Measurements from ENCODE around the gene TRMT112.

The TRMT112 gene

GRCh38 chr11:64317325-64317960 is at the start of gene TRMT112:
Gene TRMT112, minus strand, starts transcription at chr11:64317559. Its CDS starts 33 bp downstream, at chr11:64317526.
- DNase-seq (ENCODE audit: low spot score), result peak; percentile 97

- no peak for DNase-seq (ENCODE audit: low spot score)
Observed at GRCh38 chr11:64366751-64367150, 49.4 kb upstream of the TRMT112 start.

- no peak for DNase-seq (ENCODE audit: low spot score)
Observed at GRCh38 chr11:64364911-64365310, 47.6 kb upstream of the TRMT112 start.

- DNase-seq (ENCODE audit: low spot score), result no peak
Observed at GRCh38 chr11:64364435-64364834, 47.1 kb upstream of the TRMT112 start.

- DNase-seq (ENCODE audit: low spot score), result no peak
Observed at GRCh38 chr11:64362339-64362738, 45.0 kb upstream of the TRMT112 start.

GRCh38 chr11:64361659-64362058 is 44.3 kb upstream of the TRMT112 start:
- DNase-seq (ENCODE audit: low spot score), result no peak

GRCh38 chr11:64360448-64360921 is 43.1 kb upstream of the TRMT112 start:
- DNase-seq (ENCODE audit: low spot score), result no peak

GRCh38 chr11:64359712-64360445 is 42.5 kb upstream of the TRMT112 start:
- no peak for DNase-seq (ENCODE audit: low spot score)

- DNase-seq (ENCODE audit: low spot score), result peak; percentile 95
Observed at GRCh38 chr11:64358907-64359711, 41.8 kb upstream of the TRMT112 start, which contains the start of gene RPS6KA4. Gene RPS6KA4, plus strand, starts transcription at chr11:64359162. Its CDS starts 74 bp downstream, at chr11:64359236.

- DNase-seq (ENCODE audit: low spot score), result no peak
Observed at GRCh38 chr11:64358536-64358906, 41.2 kb upstream of the TRMT112 start.

- DNase-seq (ENCODE audit: low spot score), result peak; percentile 43
Observed at GRCh38 chr11:64357904-64358535, 40.7 kb upstream of the TRMT112 start.

GRCh38 chr11:64357446-64357845 is 40.1 kb upstream of the TRMT112 start:
- no peak for DNase-seq (ENCODE audit: low spot score)

- peak; percentile 48 for DNase-seq (ENCODE audit: low spot score)
Observed at GRCh38 chr11:64356498-64357411, 39.4 kb upstream of the TRMT112 start.

GRCh38 chr11:64355078-64355940 is 38.0 kb upstream of the TRMT112 start:
- peak; percentile 97 for DNase-seq (ENCODE audit: low spot score)

- DNase-seq (ENCODE audit: low spot score), result no peak
Observed at GRCh38 chr11:64353715-64354506, 36.6 kb upstream of the TRMT112 start.

GRCh38 chr11:64352995-64353714 is 35.8 kb upstream of the TRMT112 start:
- no peak for DNase-seq (ENCODE audit: low spot score)

- no peak for DNase-seq (ENCODE audit: low spot score)
Observed at GRCh38 chr11:64352099-64352994, 35.0 kb upstream of the TRMT112 start.

Measured in hepatic stellate cell (primary cell).